HG03139 (cell line): ENCODE data around the gene SSTR3.
"Not testable (repeated sequence)": the region's sequence is repeated elsewhere in the genome, so short reads cannot be mapped to it uniquely, and the experiment has no call there.

Source experiments
- ATAC-seq: cut with Tn5 transposase; IDR thresholded peaks from one replicate; pipeline ENCODE4 v1.9.1; 2021; ENCODE audit not compliant: unreplicated experiment

The SSTR3 gene

GRCh38 chr22:37182949-37183245 is 29.4 kb downstream of the SSTR3 start:
- ATAC-seq, result no peak

- ATAC-seq, result no peak
Observed at GRCh38 chr22:37182101-37182948, 30.0 kb downstream of the SSTR3 start.

DNA sequence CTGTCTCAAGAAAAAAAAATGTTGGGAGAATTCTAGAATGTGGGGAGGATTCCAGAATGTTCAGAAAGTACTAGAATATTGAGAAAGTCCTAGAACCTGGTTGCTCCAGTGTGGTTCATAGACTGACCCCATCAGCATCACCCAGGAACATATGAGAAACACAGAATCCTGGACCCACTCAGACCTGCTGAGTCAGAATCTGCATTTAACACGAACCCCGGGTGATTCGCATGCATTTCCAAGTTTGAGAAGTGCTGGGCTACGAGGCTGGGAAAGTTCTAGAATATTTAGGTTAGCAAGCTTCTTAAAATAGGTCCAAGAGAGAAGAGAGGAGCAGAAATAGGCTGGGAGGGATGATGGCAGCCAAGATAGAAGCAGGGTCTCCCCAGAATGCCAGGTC is 30.6 kb downstream of the SSTR3 start:
- no peak for ATAC-seq

DNA sequence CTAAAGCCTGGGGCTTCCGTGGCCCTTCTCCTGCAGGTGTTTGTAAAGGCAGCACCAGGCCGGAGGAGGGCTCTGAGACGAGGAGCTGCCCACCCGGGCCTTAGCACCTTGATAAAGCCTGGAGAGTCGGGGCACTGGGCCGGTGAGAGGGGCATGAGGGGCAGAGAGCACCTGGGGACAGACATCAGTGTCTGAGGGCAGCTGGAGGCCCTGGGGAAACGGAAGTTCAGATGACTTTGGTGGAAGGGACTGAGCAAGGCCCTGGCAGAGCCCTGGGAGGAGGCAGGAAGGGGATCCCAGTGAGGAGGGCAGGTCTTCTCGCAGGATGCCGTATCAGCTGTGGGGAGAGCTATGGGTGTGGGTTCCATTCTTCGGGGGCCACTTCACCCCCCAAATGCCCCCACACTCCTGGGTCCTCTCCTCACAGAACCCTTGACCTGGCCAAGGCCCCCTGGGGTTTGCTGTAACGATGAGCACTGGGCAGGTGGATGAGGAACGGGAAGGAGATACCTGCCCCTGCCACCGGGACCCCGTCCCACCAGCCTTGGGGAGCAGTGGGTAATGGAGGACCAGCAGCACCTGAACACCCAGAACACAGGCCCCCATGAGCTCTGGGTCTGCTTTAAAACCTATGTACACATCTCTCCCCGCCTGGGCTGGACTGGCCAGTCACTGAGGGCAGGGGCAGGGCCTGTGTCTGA is 31.6 kb downstream of the SSTR3 start:
- no peak for ATAC-seq

- no peak for ATAC-seq
Observed at GRCh38 chr22:37179622-37180420, 32.5 kb downstream of the SSTR3 start.

DNA sequence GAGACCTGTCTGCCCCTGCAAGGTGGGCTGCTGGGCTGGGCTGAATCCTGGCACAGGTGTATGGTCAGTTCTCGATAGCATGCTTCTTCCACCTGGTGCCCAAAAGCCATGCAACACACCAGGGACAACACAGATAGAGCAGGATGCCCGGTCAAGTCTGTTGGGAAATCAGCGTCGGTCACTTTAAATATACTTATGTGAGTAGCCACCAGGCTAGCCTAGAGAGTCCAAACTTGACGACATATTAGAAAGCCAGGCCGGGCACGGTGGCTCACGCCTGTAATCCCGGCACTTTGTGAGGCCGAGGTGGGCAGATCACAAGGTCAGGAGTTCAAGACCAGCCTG is 33.2 kb downstream of the SSTR3 start:
- ATAC-seq, result no peak

GRCh38 chr22:37178350-37179125 is 33.7 kb downstream of the SSTR3 start:
- no peak for ATAC-seq

- ATAC-seq, result no peak
Observed at GRCh38 chr22:37177755-37178154, 34.5 kb downstream of the SSTR3 start.

GRCh38 chr22:37177221-37177620 is 35.1 kb downstream of the SSTR3 start:
- no peak for ATAC-seq

DNA sequence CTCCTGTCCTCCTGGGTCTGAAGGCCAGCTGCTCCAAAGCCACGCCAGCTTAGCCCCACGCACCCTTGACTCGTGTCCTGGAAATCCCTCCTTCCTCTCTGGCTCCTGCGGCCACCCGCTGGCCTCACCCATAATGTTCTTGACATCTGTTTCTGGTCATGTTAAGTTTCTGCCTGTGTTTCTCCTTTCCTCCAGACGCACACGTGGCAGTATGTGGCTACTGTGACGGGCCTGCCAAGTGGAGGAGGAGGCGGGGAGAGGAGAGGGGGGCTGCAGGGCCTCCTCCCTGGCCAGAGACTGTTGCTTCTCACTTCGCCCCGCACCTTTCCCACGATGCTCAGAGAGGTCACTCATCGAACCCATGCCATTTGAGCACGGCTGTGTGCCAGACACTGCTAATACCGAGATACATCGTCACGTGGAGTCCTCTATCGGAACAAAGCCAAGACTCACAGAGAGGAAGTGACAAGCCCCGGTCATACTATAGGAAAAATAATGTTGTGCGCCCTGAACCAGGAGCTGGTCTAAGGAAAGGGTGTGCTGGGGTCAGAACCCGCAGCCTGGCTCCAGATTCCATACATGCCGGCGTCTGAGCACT is 35.7 kb downstream of the SSTR3 start:
- no peak for ATAC-seq

DNA sequence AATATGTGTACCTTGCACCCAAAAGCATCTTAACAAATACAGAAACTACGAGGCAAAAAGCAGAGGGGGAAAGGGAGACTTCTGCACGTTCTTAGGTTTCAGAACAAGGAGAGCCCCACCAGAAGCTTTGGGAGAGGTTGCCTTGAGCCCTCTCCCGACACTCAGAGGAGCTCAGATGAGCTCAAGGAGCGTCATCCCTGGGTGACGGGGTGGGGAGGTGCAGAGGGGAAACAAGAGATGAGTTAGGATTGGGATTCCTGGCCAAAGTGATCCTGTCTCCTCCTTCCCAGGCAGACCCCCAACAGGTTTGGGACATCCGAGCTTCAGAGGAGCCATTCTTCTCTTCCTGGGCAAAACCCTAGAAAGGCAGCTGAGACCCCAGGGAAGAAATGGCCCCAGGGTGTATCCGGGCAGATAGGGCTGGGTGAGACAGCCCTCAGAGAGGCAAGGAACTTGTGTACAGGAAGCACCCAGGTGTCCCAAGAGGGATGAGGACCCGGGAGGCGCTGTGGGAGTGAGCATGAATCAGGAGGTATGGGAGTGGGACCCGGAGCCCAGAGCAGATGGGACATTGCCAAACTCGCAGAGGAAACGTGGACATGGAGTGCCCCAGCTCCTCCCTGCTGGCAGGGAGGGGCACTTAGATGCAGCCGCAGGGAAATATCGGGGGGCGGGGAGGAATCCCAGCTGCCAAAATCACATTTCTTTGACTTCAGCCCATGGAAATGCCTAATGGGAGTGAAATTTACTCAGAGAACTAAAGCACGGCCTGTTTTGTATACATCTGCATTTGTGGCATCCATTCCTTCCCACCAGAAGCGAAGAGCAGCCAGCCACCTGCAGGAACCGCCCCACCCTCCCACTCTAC is 36.6 kb downstream of the SSTR3 start:
- ATAC-seq, result no peak

DNA sequence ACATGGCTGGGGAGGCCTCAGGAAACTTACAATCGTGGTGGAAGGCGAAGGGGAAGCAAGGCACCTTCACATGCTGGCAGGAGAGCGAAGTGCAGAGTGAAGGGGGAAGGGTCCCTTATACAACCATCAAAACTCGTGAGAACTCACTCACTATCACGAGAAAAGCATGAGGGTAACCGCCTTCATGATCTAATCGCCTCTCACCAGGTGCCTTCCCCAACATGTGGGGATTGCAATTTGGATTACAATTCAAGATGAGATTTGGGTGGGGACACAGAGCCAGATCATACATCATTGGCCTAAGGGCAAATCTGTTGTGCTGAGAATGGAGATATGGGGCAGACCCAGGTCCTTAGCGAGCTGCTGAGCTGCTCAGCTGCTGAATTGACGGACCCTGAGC is 37.3 kb downstream of the SSTR3 start:
- ATAC-seq, result no peak

GRCh38 chr22:37173709-37174108 is 38.6 kb downstream of the SSTR3 start:
- no peak for ATAC-seq

- ATAC-seq, result no peak
Observed at GRCh38 chr22:37172266-37173245, 39.7 kb downstream of the SSTR3 start.

DNA sequence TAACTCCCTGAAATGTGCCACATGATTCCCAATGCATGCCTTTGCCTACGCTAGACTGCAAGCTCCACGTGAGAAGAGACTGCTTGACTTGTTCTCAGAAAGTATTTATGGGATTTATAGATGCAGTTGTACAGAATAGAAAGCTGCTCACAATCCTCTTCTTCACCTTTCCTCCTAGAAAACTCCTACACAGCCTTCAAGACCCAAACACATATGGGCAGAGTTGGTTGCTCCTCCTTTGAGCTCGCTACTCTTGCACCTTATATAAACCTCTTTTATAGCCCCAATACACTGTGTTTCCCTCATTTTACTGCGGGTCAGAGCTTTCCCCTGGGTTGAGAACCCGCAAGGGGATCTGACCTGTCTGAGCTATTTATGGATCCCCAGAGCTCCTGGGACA is 40.6 kb downstream of the SSTR3 start:
- ATAC-seq, result no peak

GRCh38 chr22:37170689-37171405 is 41.4 kb downstream of the SSTR3 start:
- not testable (repeated sequence) for ATAC-seq

DNA sequence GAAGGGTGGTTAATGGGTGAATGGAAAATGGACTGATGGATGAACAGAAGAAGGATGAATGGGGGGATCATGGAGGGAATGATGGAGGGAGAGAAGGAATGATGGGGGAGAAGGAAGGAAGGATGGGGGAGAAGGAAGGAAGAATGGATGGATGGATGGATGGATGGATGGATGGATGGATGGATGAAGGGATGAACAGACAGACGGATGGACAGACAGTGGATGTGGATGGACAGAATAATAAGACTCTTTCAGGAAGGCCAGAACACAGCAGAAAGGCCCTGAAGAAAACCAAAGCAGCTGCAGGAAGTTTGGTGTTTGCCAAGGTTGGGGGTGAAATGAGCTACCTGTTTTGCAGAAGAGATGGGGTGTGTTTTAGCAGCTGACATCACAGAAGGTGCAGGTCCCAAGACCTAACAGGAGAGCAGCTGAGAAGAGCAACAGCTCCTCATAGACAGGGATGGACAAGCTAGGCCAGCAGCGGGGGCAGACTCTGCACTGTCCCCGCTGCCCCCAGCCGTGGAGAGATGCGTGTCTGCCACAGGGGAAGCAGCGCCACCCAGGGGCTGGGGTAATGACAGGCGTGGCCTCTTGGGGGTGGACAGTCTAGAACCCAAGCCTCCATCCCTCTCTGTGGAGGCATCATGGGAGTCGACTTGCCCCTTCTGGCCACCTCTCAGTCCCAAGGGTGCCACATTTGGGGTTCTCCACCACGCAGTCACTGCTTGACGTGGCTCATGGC is 42.2 kb downstream of the SSTR3 start:
- ATAC-seq, result no peak
